Measurements from ENCODE around the gene FUT8.
"Not testable (repeated sequence)": the region's sequence is repeated elsewhere in the genome, so short reads cannot be mapped to it uniquely, and the experiment has no call there.

FUT8 gene

GRCh38 chr14:65689070-65689469 is 276.5 kb downstream of the FUT8 start:
- no peak for TF ChIP-seq CTCF (IDR thresholded peaks at IDR 0.05)
- Histone ChIP-seq H3K4me3 (no peak overlapping the region), H3K27ac (no peak overlapping the region)
- DNase-seq (ENCODE audit: low spot score): no peak

GRCh38 chr14:65692566-65692965 is 280.0 kb downstream of the FUT8 start:
- not testable (repeated sequence) for DNase-seq (ENCODE audit: low spot score); H3K27ac ChIP-seq; H3K4me3 ChIP-seq

- no peak overlapping the region for H3K4me3 ChIP-seq
- no peak for TF ChIP-seq CTCF (IDR thresholded peaks at IDR 0.05)
- DNase-seq (ENCODE audit: low spot score): no peak
- H3K27ac ChIP-seq: no peak overlapping the region
Measured at GRCh38 chr14:65696801-65697200, 284.3 kb downstream of the FUT8 start.

- no peak for TF ChIP-seq CTCF (IDR thresholded peaks at IDR 0.05)
- no peak for DNase-seq (ENCODE audit: low spot score)
- Histone ChIP-seq H3K27ac (no peak overlapping the region), H3K4me3 (no peak overlapping the region)
Measured at GRCh38 chr14:65703521-65703920, 291.0 kb downstream of the FUT8 start.

- no peak for TF ChIP-seq CTCF (IDR thresholded peaks at IDR 0.05)
Measured at GRCh38 chr14:65703996-65704395, 291.5 kb downstream of the FUT8 start.

GRCh38 chr14:65704437-65704836 is 291.9 kb downstream of the FUT8 start:
- no peak for DNase-seq (ENCODE audit: low spot score)
- Histone ChIP-seq H3K27ac (no peak overlapping the region), H3K4me3 (no peak overlapping the region)
- no peak for TF ChIP-seq CTCF (IDR thresholded peaks at IDR 0.05)

More at GRCh38 chr14:65703996-65704395, 291.5 kb downstream of the FUT8 start:
- no peak overlapping the region for H3K27ac ChIP-seq
- no peak for DNase-seq (ENCODE audit: low spot score)
- no peak overlapping the region for H3K4me3 ChIP-seq

- Histone ChIP-seq H3K4me3 (no peak overlapping the region), H3K27ac (no peak overlapping the region)
- TF ChIP-seq CTCF (IDR thresholded peaks at IDR 0.05): no peak
- DNase-seq (ENCODE audit: low spot score): no peak
Measured at GRCh38 chr14:65704850-65705249, 292.3 kb downstream of the FUT8 start.

- no peak for TF ChIP-seq CTCF (IDR thresholded peaks at IDR 0.05)
- no peak overlapping the region for H3K27ac ChIP-seq
- DNase-seq (ENCODE audit: low spot score): no peak
Measured at GRCh38 chr14:65709576-65709975, 297.0 kb downstream of the FUT8 start.

GRCh38 chr14:65716813-65717212 is 304.3 kb downstream of the FUT8 start:
- not testable (repeated sequence) for H3K4me3 ChIP-seq; DNase-seq (ENCODE audit: low spot score); H3K27ac ChIP-seq

More at GRCh38 chr14:65709576-65709975, 297.0 kb downstream of the FUT8 start:
- no peak overlapping the region for H3K4me3 ChIP-seq

- not testable (repeated sequence) for DNase-seq (ENCODE audit: low spot score); H3K27ac ChIP-seq; H3K4me3 ChIP-seq
Measured at GRCh38 chr14:65717384-65717915, 304.9 kb downstream of the FUT8 start.
